Measurements from ENCODE around the gene HSPBP1.
"Not testable (repeated sequence)": the region's sequence is repeated elsewhere in the genome, so short reads cannot be mapped to it uniquely, and the experiment has no call there.

HSPBP1 gene

GRCh38 chr19:55230780-55231179, 49.1 kb downstream of the HSPBP1 start:
- FAIRE-seq = no peak

GRCh38 chr19:55230329-55230728, 49.6 kb downstream of the HSPBP1 start:
- no peak for FAIRE-seq

- no peak for FAIRE-seq
Measured at GRCh38 chr19:55229789-55230182, 50.1 kb downstream of the HSPBP1 start.

GRCh38 chr19:55229145-55229788, 50.6 kb downstream of the HSPBP1 start:
- no peak for FAIRE-seq

- no peak for FAIRE-seq
Measured at GRCh38 chr19:55228403-55229031, 51.4 kb downstream of the HSPBP1 start, which contains the start of gene TMEM86B. Gene TMEM86B (minus strand): TSS chr19:55228763. CDS start chr19:55228741, 22 bp downstream.

GRCh38 chr19:55228015-55228391, 51.9 kb downstream of the HSPBP1 start:
- FAIRE-seq = no peak

- FAIRE-seq = no peak
Measured at GRCh38 chr19:55227241-55228014, 52.5 kb downstream of the HSPBP1 start.

- FAIRE-seq = no peak
Measured at GRCh38 chr19:55226788-55227187, 53.1 kb downstream of the HSPBP1 start.

GRCh38 chr19:55226273-55226672, 53.6 kb downstream of the HSPBP1 start:
- FAIRE-seq = no peak

- no peak for FAIRE-seq
Measured at GRCh38 chr19:55225415-55225958, 54.4 kb downstream of the HSPBP1 start.

GRCh38 chr19:55224679-55225414, 55.1 kb downstream of the HSPBP1 start:
- FAIRE-seq = not testable (repeated sequence)

- no peak for FAIRE-seq
Measured at GRCh38 chr19:55224038-55224665, 55.8 kb downstream of the HSPBP1 start.

- FAIRE-seq = no peak
Measured at GRCh38 chr19:55223291-55224037, 56.4 kb downstream of the HSPBP1 start.

- FAIRE-seq = no peak
Measured at GRCh38 chr19:55220525-55220924, 59.4 kb downstream of the HSPBP1 start.

- FAIRE-seq = no peak
Measured at GRCh38 chr19:55216461-55217198, 63.3 kb downstream of the HSPBP1 start.

- FAIRE-seq = no peak
Measured at GRCh38 chr19:55213547-55213946, 66.4 kb downstream of the HSPBP1 start.

- FAIRE-seq = no peak
Measured at GRCh38 chr19:55212447-55212846, 67.5 kb downstream of the HSPBP1 start.
